IPS DF 6.9 (cell line): ENCODE data around the gene SOCS7.

Source experiments
- DNase-seq: peaks from one replicate; pipeline ENCODE4 v3.0.0-alpha.2; 2013; ENCODE audit warnings: low read depth, low spot score
- H3K27ac ChIP-seq: one replicate; pipeline ENCODE4 v1.5.1; 2013; ENCODE audit warnings: low read length, control low read depth
- H3K27me3 ChIP-seq: 2 replicates; pipeline ENCODE4 v1.6.1; 2013; ENCODE audit warnings: mild to moderate bottlenecking, low read length; ENCODE audit not compliant: control insufficient read depth, insufficient read depth
- H3K36me3 ChIP-seq: 2 replicates; pipeline ENCODE4 v1.6.1; 2013; ENCODE audit warnings: low read length; ENCODE audit not compliant: control insufficient read depth, insufficient read depth
- H3K4me1 ChIP-seq: 2 replicates; pipeline ENCODE4 v1.6.1; 2013; ENCODE audit warnings: low read length; ENCODE audit not compliant: control insufficient read depth, insufficient read depth
- H3K4me3 ChIP-seq: 2 replicates; pipeline ENCODE4 v1.5.1; 2013; ENCODE audit warnings: mild to moderate bottlenecking, low read length
- H3K9me3 ChIP-seq: 2 replicates; pipeline ENCODE4 v1.6.1; 2013; ENCODE audit warnings: low read length, inconsistent platforms; ENCODE audit not compliant: control insufficient read depth, insufficient read depth
- WGBS: extraction: QIAGEN DNeasy Blood & Tissue Kit; methylation state at CpG from one replicate; pipeline ENCODE4 v1.1.7; 2013; ENCODE audit warnings: mixed read lengths, missing lambda C conversion rate; ENCODE audit not compliant: insufficient read length, insufficient coverage; 5-methylcytosine and 5-hydroxymethylcytosine counted together

The SOCS7 gene

DNA sequence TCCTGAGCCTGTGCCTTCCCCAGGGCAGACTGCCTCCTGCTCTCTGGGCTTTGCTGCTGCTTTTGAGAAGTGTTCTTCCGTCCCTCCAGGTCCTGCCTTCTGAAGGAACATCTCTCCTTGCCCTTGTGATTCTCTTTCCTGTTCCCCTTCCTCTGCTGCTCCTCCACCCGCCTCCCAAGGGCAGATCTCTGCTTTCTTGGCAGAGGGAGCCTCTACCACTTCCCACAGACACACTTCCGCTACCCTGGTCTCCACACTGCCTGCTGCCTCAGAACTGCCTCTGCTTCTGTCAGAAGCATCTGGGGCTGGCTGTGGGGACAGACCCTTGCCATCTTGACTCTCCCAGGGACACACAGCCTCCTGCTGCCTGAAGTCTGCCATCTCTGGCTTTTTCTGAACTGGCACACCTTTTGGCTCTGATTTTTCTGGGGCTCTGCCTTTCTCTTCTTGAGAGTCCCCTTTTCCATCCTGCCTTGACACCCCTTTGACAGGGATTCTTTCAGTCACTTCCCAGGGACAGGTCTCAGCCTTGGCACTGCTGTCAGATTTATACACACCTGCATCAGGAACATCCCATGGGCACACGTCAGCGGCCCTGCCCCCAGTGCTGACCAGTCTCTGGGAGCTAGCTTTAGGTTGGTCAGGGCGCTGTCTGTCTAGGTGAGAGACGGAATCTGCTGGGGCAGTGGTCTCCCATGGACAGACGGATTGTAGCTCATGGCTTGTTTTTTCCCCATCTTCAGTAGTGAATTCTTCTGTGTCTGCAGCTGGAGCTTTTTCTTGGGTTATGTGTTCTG lies 24.4 kb upstream of the SOCS7 start:
- Histone ChIP-seq H3K9me3 (no peaks in the 10 kb centered on the region), H3K4me3 (no peak overlapping the region), H3K36me3 (no peaks in the 10 kb centered on the region; the same call in 1 of the 2 replicates), H3K27ac (no peak overlapping the region), H3K4me1 (peaks cover 6% of the 10 kb centered on the region), H3K27me3 (no peaks in the 10 kb centered on the region)
- WGBS, result no CpG with 5 or more reads among the region's 8 CpGs
- no peak for DNase-seq

DNA sequence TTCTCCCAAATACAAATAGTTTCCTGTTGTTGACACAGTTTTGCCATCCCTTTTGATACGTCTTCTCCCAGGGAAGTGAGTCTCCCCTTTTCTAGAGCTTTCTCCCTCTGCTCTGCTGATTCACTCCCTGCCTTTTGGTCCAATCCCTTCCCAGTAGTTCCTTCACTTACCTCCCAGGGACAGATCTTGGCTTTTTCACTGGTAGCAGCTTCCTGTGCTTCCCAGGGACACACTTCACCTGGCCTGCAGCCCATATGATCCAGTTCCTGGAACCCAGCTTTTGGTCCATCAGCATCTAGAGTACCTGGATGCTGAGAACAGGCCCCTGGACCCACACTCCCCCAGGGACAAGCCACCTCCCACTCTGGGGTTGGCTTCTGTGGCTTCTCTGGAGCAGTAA lies 23.7 kb upstream of the SOCS7 start:
- no CpG with 5 or more reads among the region's 1 CpG for WGBS
- DNase-seq, result no peak

DNA sequence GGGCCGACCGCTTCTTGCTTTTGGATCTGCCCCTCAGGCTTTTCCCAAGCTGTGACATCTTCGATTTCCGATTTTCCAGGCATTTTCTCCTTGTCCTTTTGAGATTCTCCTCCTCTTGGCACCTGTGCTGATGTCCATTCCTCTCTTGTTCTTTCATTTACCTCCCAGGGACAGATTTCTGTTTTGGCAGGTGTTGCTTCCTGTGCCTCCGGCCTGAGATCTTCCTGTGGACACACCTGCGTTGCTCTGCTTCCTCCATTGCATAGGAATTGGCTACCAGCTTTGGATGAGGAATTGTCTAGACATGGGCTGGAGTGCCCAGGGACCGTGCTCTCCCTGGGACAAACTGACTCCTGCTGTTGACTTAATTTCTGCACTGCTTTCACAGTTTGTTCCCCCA lies 23.0 kb upstream of the SOCS7 start:
- Histone ChIP-seq H3K9me3 (no peaks in the 10 kb centered on the region), H3K4me3 (no peak overlapping the region), H3K36me3 (no peaks in the 10 kb centered on the region), H3K27me3 (no peaks in the 10 kb centered on the region), H3K4me1 (peaks cover 6% of the 10 kb centered on the region), H3K27ac (no peak overlapping the region)
- no CpG with 5 or more reads among the region's 7 CpGs for WGBS
- DNase-seq, result no peak

More for the DNA sequence above, 23.7 kb upstream of the SOCS7 start:
- Histone ChIP-seq H3K27me3 (no peaks in the 10 kb centered on the region), H3K36me3 (no peaks in the 10 kb centered on the region; the same call in 1 of the 2 replicates), H3K4me3 (no peak overlapping the region), H3K9me3 (no peaks in the 10 kb centered on the region), H3K4me1 (peaks cover 6% of the 10 kb centered on the region), H3K27ac (no peak overlapping the region)

DNA sequence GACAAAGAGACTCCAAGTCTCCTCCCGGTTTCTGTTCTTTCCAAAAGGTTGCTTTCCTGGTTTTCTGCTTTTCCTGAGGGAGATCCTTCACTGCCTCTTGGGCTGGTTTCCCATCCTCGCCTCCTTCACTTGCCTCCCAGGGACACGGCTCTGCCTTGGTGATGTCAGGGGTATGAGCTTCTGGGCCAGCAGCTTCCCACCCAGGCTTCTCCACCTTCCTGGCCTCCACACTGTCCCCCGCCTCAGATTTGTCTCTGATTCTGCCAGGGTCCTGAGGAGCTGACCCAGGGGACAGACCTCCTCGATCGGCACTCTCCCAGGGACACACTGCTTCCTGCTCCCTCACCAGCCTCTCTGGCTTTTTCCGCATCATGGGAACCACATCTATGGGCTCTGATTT lies 22.4 kb upstream of the SOCS7 start:
- H3K36me3 ChIP-seq, result no peaks in the 10 kb centered on the region
- no peak for DNase-seq
- H3K4me1 ChIP-seq, result peaks cover 6% of the 10 kb centered on the region
- H3K9me3 ChIP-seq, result no peaks in the 10 kb centered on the region
- no peaks in the 10 kb centered on the region for H3K27me3 ChIP-seq
- no peak overlapping the region for H3K27ac ChIP-seq
- no peak overlapping the region for H3K4me3 ChIP-seq
- WGBS, result no CpG with 5 or more reads among the region's 7 CpGs

DNA sequence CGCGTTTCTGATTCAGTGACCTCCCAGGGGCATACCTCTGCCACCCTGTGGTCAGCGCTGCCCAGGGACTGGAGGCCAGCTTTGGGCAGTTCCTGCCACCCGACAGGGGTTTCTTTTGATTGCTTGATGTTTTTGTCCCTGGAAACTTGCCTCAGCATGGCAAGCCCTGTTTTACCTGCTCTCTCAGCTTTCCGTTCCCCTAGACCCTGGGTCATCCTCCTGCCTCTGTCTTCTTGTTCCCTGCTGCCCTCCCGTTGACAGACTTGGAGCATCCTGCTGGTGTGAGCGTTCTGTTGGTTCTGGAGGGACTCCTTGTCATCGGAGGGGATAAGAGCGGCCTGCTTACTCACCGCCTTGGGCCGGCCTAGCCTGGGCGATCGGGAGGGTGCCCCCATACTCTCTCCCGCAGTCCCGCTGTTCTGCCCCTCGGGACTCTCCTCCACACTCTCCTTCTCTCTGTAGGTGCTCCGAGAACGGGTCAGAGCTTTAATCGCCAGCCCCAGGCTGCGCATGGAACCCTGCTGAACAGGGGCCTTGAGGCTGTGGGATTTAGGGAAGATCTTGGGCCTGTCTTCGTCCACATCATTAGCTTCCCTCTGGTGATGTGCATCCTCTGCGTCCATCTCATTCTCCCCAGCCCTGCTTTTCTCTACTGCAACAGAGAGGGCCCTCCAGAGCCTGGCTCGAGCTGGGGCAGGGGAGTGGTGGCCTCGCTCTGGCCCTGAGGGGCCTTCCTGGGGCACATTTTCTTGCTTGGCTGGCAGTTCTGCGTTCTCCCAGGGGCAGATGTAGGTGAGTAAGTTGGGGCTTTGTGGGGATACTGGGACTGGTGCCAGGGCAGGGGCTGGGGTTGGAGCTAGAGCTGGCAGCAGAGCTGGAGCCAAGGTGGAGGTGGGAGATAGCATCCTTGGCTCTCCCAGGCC lies 21.6 kb upstream of the SOCS7 start:
- Histone ChIP-seq H3K4me1 (peaks cover 4% of the 10 kb centered on the region), H3K27ac (no peak overlapping the region), H3K36me3 (no peaks in the 10 kb centered on the region), H3K9me3 (no peaks in the 10 kb centered on the region), H3K4me3 (no peak overlapping the region), H3K27me3 (no peaks in the 10 kb centered on the region)
- WGBS, result no CpG with 5 or more reads among the region's 25 CpGs
- DNase-seq, result no peak

DNA sequence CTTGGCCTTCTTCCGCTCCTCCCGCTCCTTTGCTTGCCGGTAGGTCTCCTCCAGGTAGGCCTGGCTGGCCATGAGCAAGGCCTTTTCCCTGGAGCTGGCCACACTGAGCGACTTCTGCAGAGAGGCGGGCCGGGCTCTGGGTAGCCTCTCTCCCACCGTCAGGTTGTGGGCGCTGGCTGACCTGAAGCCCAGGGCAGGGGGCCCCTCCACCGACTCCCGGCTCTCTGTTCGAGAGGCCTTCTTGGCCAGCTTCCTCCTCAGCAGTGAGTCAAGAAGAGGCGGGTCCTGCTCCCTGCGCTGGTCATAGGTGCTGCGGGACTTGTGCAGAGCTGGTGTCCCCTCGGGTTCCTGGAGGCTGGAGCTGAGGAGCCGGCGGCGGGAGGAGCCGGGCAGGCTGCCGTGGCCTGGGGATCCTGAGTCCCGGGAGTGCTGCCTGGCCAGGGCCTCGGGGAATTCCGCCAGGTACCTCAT lies 20.7 kb upstream of the SOCS7 start:
- no peak overlapping the region for H3K4me3 ChIP-seq
- WGBS, result no CpG with 5 or more reads among the region's 23 CpGs
- H3K4me1 ChIP-seq, result no peaks in the 10 kb centered on the region
- no peak overlapping the region for H3K27ac ChIP-seq
- no peak for DNase-seq
- H3K27me3 ChIP-seq, result no peaks in the 10 kb centered on the region
- H3K9me3 ChIP-seq, result no peaks in the 10 kb centered on the region
- H3K36me3 ChIP-seq, result no peaks in the 10 kb centered on the region

DNA sequence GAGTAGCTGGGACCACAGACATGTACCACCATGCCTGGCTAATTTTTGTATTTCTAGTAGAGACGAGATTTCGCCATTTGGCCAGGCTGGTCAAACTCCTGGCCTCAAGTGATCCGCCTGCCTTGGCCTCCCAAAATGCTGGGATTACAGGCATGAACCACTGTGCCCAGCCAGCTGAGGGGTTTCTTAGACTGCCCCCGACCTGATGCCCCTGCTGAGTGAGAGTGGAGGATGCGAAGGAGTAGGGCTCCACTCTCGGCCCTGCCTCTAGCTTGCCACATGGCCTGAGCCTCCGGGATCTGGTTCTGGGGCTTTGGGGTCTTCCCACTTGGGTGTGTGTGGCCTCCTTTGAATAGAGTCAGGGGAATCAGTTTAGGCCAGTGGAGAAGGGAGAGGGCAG lies 18.9 kb upstream of the SOCS7 start:
- Histone ChIP-seq H3K9me3 (no peaks in the 10 kb centered on the region), H3K27ac (no peak overlapping the region), H3K4me1 (no peaks in the 10 kb centered on the region), H3K4me3 (no peak overlapping the region), H3K27me3 (no peaks in the 10 kb centered on the region), H3K36me3 (no peaks in the 10 kb centered on the region)
- WGBS, result no CpG with 5 or more reads among the region's 7 CpGs
- no peak for DNase-seq

DNA sequence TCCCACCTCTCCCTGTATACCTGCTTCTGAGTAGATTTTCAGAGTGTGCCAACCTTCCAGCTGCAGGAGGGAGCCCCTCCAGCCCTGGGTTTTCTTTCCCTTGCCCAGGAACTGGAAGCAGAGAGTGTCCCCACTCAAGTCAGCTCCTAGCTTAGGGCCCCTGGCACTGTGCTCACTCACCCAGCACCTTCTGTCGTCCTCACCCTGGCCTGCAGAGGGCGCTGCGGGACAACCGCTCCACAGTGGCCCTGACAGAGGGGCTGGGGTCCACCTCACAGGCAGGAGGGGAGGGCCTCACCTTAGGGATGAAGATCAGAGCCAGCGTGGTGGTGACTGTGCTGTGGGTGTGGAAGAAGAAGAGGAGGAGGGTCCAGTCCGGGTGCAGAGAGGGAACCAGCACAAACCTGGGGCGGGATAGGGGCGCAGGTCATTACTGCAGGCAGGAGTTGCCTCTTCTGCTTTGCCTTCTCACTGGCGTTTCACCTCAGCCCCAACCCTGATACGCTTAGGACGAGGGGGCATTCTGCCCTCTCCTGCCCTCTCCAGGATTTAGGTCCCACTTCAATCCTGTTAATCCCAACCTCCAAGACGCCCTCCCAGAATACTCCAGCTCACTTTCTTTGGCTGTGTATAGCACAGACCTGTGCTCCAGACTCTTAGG lies 17.9 kb upstream of the SOCS7 start:
- Histone ChIP-seq H3K36me3 (no peaks in the 10 kb centered on the region), H3K4me1 (no peaks in the 10 kb centered on the region), H3K27me3 (no peaks in the 10 kb centered on the region), H3K4me3 (no peak overlapping the region), H3K27ac (no peak overlapping the region), H3K9me3 (no peaks in the 10 kb centered on the region)
- no CpG with 5 or more reads among the region's 12 CpGs for WGBS
- peak; percentile 76 for DNase-seq

DNA sequence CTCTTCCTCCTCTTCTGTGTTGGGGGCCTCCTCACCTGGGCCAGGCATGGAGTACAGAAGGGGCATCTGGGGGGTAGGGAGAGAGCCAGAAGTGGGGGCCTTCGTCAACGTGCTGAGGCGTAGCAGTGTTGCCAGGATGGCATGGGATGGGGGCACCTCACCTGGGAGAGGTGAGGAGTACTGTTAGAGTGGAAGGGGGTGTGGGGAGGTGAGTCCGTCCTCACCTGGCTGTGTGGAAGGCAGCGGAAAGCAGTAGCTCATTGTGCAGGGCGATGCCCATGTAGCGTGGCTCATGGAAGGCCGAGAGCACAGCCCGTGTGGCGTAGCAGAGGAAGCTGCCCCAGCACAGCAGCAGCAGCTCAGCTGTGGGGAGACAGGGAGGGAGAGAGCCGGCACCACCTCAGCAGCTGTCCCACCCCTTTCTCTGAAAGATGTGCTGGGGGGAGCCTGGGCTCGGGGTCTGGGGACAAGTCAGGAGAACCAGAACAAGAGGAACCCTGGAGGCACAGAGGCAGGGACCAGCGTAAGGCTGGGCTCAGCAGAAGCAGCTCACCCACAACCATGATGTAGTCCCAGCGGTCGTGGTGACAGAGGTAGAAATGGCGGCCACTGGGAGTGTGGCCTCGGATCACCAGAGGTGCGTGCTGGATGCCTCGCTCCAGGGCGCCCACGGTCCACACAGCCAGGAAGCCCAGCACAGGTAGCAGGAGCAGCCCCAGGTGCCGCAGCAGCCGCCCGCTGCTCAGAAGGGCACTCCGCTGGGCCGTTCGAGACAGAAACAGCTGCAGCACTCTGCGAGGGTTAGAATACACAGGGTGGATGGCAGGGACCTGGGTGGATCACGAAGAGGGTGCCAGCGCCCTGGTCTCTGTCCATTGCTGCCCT lies 16.9 kb upstream of the SOCS7 start:
- no peaks in the 10 kb centered on the region for H3K4me1 ChIP-seq
- no peaks in the 10 kb centered on the region for H3K27me3 ChIP-seq
- WGBS, result no CpG with 5 or more reads among the region's 30 CpGs
- H3K27ac ChIP-seq, result no peak overlapping the region
- no peak for DNase-seq
- no peaks in the 10 kb centered on the region for H3K9me3 ChIP-seq
- H3K4me3 ChIP-seq, result no peak overlapping the region
- H3K36me3 ChIP-seq, result no peaks in the 10 kb centered on the region
